NCI-H460 (cell line): ENCODE data around the gene WDR70. TPM values are rescaled to one million over a fixed set of nuclear protein-coding genes. Genes with fewer than 3 reads are reported as not detected.
"Not testable (repeated sequence)": the region's sequence is repeated elsewhere in the genome, so short reads cannot be mapped to it uniquely, and the experiment has no call there.

Experiments
- DNase-seq: peaks from one replicate; pipeline ENCODE4 v3.0.0-alpha.2; 2016; ENCODE audit warnings: low read depth; ENCODE audit errors: extremely low read depth
- polyA plus RNA-seq: library from polyadenylated mRNA; depleted of rRNA; stranded (reverse); fragments of >200 nt; gene quantifications from 2 replicates; pipeline ENCODE4 v1.2.3, GENCODE V29; 2014; cell fraction: nucleus; rRNA removed
- total RNA-seq: library from RNA; depleted of rRNA; stranded (reverse); fragments of >200 nt; shearing (Covaris generic); gene quantifications from 2 replicates; pipeline ENCODE4 v1.2.3, GENCODE V29; 2014; rRNA removed

The WDR70 gene
- total RNA-seq = 22.8 and 25.6 TPM in 2 replicates
- 12.4 and 15.2 TPM in 2 replicates for polyA plus RNA-seq

GRCh38 chr5:37379100-37379628 is at the start of gene WDR70:
Gene WDR70 (plus strand): TSS chr5:37379318. CDS start chr5:37379368, 50 bp downstream.
- DNase-seq = peak; percentile 80

- not testable (repeated sequence) for DNase-seq
Measured at GRCh38 chr5:37334754-37335153, 44.4 kb upstream of the WDR70 start.

GRCh38 chr5:37342741-37343140 is 36.4 kb upstream of the WDR70 start:
- not testable (repeated sequence) for DNase-seq

- no peak for DNase-seq
Measured at GRCh38 chr5:37355161-37355560, 24.0 kb upstream of the WDR70 start.

GRCh38 chr5:37370550-37370863 is 8.6 kb upstream of the WDR70 start:
- DNase-seq = no peak

GRCh38 chr5:37370864-37371726 is 8.0 kb upstream of the WDR70 start, which contains the start of gene NUP155:
Gene NUP155 (minus strand): TSS chr5:37371106. CDS start chr5:37370977, 129 bp downstream.
- DNase-seq = peak; percentile 93

GRCh38 chr5:37375091-37375490 is 4.0 kb upstream of the WDR70 start:
- no peak for DNase-seq

GRCh38 chr5:37378066-37378465 is 1.1 kb upstream of the WDR70 start:
- not testable (repeated sequence) for DNase-seq

- no peak for DNase-seq
Measured at GRCh38 chr5:37391591-37391990, 12.5 kb downstream of the WDR70 start.

- DNase-seq = no peak
Measured at GRCh38 chr5:37396352-37396751, 17.2 kb downstream of the WDR70 start.

GRCh38 chr5:37400501-37400900 is 21.4 kb downstream of the WDR70 start:
- DNase-seq = no peak

GRCh38 chr5:37412515-37412914 is 33.4 kb downstream of the WDR70 start:
- DNase-seq = no peak

GRCh38 chr5:37415456-37415855 is 36.3 kb downstream of the WDR70 start:
- DNase-seq = not testable (repeated sequence)

GRCh38 chr5:37417347-37417746 is 38.2 kb downstream of the WDR70 start:
- DNase-seq = no peak

GRCh38 chr5:37424441-37424840 is 45.3 kb downstream of the WDR70 start:
- no peak for DNase-seq

- no peak for DNase-seq
Measured at GRCh38 chr5:37428044-37428443, 48.9 kb downstream of the WDR70 start.

- no peak for DNase-seq
Measured at GRCh38 chr5:37435261-37435660, 56.1 kb downstream of the WDR70 start.

- no peak for DNase-seq
Measured at GRCh38 chr5:37436146-37436934, 57.2 kb downstream of the WDR70 start.

GRCh38 chr5:37437711-37438110 is 58.6 kb downstream of the WDR70 start:
- no peak for DNase-seq

- DNase-seq = not testable (repeated sequence)
Measured at GRCh38 chr5:37445783-37446182, 66.7 kb downstream of the WDR70 start.

GRCh38 chr5:37448941-37449340 is 69.8 kb downstream of the WDR70 start:
- no peak for DNase-seq
